ENCODE results near the gene NFXL1.
A peak's percentile ranks its signal among the peaks of the same experiment; 100 is the strongest.

Gene NFXL1

DNA sequence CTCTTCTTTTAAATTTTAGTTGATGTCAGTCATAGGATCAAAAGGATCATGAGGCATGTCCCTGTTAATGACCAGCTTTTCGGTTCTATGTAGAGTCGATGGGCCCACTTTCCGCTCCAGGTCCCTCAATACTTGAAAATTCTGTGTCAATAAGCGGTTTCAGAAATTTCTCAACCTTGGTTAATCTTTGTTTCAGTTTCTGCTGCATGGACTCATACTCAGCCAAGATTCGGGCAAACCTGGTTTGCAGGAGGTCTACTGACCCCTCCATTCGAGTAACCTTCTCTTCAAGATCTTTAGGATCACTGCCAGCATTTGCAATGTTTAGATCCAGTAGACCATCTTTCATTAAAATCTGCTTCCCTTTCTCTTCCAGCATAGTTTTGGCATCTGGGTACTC is 22.0 kb upstream of the NFXL1 start:
- TF ChIP-seq, protein P1, sequence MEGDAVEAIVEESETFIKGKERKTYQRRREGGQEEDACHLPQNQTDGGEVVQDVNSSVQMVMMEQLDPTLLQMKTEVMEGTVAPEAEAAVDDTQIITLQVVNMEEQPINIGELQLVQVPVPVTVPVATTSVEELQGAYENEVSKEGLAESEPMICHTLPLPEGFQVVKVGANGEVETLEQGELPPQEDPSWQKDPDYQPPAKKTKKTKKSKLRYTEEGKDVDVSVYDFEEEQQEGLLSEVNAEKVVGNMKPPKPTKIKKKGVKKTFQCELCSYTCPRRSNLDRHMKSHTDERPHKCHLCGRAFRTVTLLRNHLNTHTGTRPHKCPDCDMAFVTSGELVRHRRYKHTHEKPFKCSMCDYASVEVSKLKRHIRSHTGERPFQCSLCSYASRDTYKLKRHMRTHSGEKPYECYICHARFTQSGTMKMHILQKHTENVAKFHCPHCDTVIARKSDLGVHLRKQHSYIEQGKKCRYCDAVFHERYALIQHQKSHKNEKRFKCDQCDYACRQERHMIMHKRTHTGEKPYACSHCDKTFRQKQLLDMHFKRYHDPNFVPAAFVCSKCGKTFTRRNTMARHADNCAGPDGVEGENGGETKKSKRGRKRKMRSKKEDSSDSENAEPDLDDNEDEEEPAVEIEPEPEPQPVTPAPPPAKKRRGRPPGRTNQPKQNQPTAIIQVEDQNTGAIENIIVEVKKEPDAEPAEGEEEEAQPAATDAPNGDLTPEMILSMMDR (IDR thresholded peaks at IDR 0.05; ENCODE audit: insufficient read depth, low read length, poor library complexity, severe bottlenecking): no peak
- TF ChIP-seq EZH2phosphoT487 (conservative IDR thresholded peaks at IDR 0.05; ENCODE audit: low read length): no peak
- no peak overlapping the region for H3K4me2 ChIP-seq (ENCODE audit: low read depth, low read length, poor library complexity, severe bottlenecking)

DNA sequence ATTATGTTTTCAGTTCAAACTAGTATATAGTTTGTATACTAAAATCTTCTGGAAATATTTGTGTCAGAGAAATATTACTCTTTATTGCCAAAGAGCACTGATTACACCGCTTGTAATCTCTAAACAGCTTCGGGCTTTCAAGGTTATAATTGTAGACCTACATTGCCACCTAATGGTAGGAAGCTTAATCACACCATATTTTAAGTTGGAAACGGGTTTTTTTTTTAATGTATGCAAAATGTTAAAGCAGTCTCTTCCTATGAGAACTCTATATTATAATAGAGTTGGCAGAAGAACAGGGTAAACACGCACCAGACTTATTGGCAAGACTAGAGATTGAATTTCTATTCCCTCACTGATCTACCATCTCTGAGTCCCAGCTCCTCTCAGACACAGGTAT is 19.5 kb upstream of the NFXL1 start:
- Histone ChIP-seq H2AFZ (ENCODE audit: low read depth, low read length, severe bottlenecking) (no peak overlapping the region), H3K36me3 (ENCODE audit: low read length) (no peaks in the 10 kb centered on the region), H3K27ac (ENCODE audit: low read depth, low read length) (no peak overlapping the region), H3K27me3 (ENCODE audit: low read length) (no peaks in the 10 kb centered on the region), H3K9ac (ENCODE audit: low read length) (no peak overlapping the region), H3K9me3 (ENCODE audit: insufficient read depth, low read length) (no peaks in the 10 kb centered on the region), H3K4me3 (ENCODE audit: insufficient read depth, low read length, poor library complexity, severe bottlenecking) (no peak overlapping the region), H3F3A (ENCODE audit: insufficient read depth) (no peaks in the 10 kb centered on the region), H3K4me2 (ENCODE audit: low read depth, low read length, poor library complexity, severe bottlenecking) (no peak overlapping the region), H3K79me2 (ENCODE audit: insufficient read depth, low read length) (no peaks in the 10 kb centered on the region), H3K9me2 (replicated peaks; ENCODE audit: insufficient read depth, low read length) (no peaks in the 10 kb centered on the region), H4K20me1 (ENCODE audit: low read depth, low read length) (no peaks in the 10 kb centered on the region)
- TF ChIP-seq, protein P1 (IDR thresholded peaks at IDR 0.05; ENCODE audit: insufficient read depth, low read length, poor library complexity, severe bottlenecking): peak; percentile 44
- no peak for TF ChIP-seq EZH2phosphoT487 (conservative IDR thresholded peaks at IDR 0.05; ENCODE audit: low read length)

More for the DNA sequence above, 22.0 kb upstream of the NFXL1 start:
- Histone ChIP-seq H3K36me3 (ENCODE audit: low read length) (no peaks in the 10 kb centered on the region), H3K79me2 (ENCODE audit: insufficient read depth, low read length) (no peaks in the 10 kb centered on the region), H3K9ac (ENCODE audit: low read length) (no peak overlapping the region), H4K20me1 (ENCODE audit: low read depth, low read length) (no peaks in the 10 kb centered on the region), H3K27ac (ENCODE audit: low read depth, low read length) (no peak overlapping the region), H2AFZ (ENCODE audit: low read depth, low read length, severe bottlenecking) (no peak overlapping the region), H3K4me3 (ENCODE audit: insufficient read depth, low read length, poor library complexity, severe bottlenecking) (no peak overlapping the region), H3F3A (ENCODE audit: insufficient read depth) (no peaks in the 10 kb centered on the region), H3K27me3 (ENCODE audit: low read length) (no peaks in the 10 kb centered on the region), H3K9me2 (replicated peaks; ENCODE audit: insufficient read depth, low read length) (no peaks in the 10 kb centered on the region), H3K9me3 (ENCODE audit: insufficient read depth, low read length) (no peaks in the 10 kb centered on the region)

DNA sequence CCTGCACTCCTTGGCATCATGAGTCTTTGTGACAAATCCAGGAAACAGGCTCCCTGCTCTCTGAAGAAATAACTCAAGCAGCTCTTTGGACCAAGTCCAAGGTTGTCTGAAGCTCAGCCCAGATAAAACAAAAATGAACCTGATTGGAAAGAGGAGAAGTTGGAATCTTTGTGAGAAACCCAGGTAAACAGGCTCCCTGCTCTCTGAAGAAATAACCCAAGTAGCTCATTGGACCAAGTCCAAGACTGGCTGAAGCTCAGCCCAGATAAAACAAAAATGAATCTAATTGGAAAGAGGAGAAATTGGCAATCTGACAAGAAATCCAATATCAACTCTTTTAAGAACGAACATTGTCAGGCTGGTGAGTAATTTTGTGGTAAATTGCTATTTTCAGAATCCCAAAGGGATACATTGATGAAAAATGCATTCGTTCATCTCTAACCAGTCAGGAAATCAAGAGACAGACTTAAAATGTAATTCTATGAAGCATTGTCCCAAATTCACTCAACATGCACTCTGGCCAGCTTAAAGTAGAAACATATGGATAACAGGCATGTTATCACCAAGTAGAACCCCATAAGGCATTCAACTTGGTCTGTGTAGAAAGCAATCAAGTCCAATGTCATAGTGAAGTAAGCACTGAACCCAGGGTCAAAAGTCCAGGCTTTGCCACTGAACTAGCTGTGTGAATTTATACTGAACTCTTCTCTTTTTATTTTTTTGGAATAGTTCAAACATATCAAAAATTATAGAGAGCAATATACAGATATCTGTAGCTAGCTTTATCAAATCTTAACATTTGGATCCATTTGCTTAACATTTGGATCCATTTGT is 16.8 kb upstream of the NFXL1 start:
- Histone ChIP-seq H3K79me2 (ENCODE audit: insufficient read depth, low read length) (no peaks in the 10 kb centered on the region), H3K9ac (ENCODE audit: low read length) (no peak overlapping the region), H3K27me3 (ENCODE audit: low read length) (no peaks in the 10 kb centered on the region), H4K20me1 (ENCODE audit: low read depth, low read length) (no peaks in the 10 kb centered on the region), H3K36me3 (ENCODE audit: low read length) (no peaks in the 10 kb centered on the region), H3K4me2 (ENCODE audit: low read depth, low read length, poor library complexity, severe bottlenecking) (no peak overlapping the region), H3F3A (ENCODE audit: insufficient read depth) (no peaks in the 10 kb centered on the region), H3K9me2 (replicated peaks; ENCODE audit: insufficient read depth, low read length) (no peaks in the 10 kb centered on the region), H3K27ac (ENCODE audit: low read depth, low read length) (no peak overlapping the region), H3K4me3 (ENCODE audit: insufficient read depth, low read length, poor library complexity, severe bottlenecking) (no peak overlapping the region), H3K9me3 (ENCODE audit: insufficient read depth, low read length) (no peaks in the 10 kb centered on the region), H2AFZ (ENCODE audit: low read depth, low read length, severe bottlenecking) (no peak overlapping the region)
- TF ChIP-seq, protein P1 (IDR thresholded peaks at IDR 0.05; ENCODE audit: insufficient read depth, low read length, poor library complexity, severe bottlenecking): no peak
- no peak for TF ChIP-seq EZH2phosphoT487 (conservative IDR thresholded peaks at IDR 0.05; ENCODE audit: low read length)

All from SU-DHL-6 (cell line).